GM21529 (cell line): ENCODE data around the gene PRPSAP1.
"Not testable (repeated sequence)": the region's sequence is repeated elsewhere in the genome, so short reads cannot be mapped to it uniquely, and the experiment has no call there.

Experiments
- ATAC-seq: cut with Tn5 transposase; IDR thresholded peaks from one replicate; pipeline ENCODE4 v1.9.1; 2021; ENCODE audit not compliant: unreplicated experiment

Gene PRPSAP1

DNA sequence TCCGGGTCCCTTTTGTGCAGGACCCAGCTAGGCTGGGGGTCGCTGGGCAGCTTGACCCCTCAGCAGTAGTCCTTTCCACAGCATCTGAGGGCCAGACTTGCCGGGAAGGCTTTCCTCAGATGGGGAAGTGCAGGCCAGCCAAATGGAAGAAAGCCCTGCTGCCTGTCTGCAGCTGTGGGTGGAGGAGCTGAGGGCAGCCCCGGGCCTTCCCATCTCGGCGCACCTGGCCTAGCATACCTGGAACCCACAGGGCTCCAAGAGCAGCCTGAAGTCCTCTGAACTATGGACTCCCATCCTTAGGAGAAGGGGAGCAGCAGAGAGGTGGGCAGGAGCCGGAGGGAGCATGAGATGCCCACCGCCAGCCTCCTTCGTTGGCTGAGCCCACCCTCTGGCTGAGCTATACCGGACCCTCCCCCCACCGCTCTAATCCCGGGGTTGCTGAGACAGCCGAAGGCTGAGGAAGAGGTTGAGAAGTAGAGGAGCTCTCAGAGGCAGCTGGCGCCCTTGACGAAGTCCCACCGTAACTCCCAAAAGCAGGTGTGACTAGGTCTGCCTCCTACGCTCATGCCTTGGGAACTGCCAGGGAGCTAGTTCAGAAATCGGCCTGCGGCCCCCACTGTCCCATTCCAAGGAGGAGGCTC is 75.3 kb downstream of the PRPSAP1 start:
- no peak for ATAC-seq

DNA sequence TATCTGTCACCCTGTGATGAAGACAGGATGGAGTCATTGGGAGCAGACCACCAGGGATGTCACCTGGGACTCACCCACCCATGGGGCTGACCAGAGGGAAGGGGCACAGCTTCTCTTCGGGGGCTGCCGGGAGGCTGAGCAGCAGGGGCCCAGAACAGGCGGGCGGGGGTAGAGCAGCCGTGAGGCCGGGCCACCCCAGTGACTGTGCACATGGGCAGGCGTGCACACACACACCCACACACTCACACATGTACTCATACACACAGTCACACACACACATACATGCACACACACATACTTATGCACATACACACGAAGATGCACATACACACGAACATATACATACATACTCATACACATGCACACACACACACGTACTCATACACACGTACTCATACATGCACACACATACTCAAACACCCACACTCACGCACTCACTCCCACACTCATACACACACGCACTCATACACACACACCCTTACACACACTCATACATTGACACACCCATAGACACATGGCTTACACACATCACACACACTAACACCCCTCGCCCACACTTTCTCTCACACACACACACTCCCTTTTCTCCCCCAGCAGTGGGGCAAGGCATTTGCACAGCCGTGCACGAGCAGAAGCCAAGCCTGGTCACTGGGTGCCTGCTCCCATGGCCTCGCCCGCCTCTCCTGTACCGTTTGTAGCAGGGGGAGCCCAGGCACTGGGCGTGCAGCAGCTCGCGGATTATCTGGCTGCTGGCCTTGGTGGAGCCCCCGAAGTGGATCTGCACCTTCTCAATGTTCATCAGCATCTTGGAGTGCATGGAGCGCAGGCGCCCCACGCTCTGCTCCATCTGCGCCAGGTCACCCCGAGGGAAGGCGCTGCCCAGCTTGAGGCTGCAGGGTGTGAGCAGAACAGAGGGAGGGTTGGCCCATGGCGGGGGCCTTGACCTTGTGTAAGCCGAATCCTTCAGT is 76.1 kb downstream of the PRPSAP1 start:
- ATAC-seq, result no peak

DNA sequence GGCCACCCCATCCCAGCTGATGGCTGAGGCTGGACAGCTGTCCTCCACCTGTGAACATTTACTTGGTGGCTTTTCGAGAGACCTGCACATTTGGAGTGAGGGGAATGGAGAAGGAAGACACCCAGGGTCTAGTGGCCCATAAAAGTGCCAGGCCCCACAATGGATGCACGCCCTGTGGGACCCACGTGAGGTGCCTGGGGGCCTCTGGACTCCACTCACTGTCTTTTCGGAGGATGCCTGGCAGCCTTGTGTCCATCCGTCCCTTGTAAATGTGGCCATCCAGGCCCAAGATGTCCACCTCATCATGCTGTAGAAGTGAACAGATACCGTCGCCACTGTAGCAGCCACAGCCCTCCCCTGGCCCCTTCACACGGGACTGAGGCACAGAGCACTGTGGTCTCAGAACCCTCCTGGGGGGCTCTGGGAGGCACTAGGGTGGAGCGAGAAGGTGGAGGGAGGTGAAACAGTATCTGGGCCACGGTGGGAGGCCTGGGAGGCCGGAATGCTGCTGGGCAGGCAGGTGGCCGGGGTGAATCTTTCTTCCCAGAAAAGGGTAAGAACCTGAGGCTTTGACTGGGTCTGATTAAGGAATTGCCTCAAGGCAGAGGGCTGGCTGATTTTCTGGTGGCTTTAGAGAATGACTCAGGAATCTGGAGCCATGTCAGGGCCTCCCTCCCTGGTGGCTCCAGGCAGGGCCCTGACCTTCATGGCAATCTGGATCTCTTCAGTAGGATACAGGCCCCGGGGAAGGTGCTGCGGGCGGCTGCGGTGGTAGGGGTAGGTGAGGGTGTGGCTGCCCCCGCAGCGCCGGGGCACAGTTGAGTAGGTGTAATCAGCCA is 77.0 kb downstream of the PRPSAP1 start:
- ATAC-seq, result no peak

DNA sequence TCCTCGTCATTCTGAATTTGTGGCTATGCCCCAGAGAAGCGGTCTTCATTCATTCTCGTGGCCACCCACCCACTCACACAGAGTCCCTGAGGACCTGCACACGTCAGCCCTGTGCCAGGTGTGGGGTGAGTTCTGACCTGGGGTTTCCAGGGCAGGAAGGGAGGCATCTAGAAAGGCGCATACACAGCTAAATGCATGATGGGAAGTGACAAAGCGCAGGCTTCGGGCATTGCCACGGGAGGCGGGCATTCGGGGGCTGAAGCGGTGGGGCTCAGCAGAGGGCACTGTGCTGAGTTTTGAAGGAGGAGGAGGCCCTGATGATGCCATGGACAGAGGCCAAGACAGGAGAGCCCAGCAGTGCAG is 77.7 kb downstream of the PRPSAP1 start:
- ATAC-seq, result no peak

DNA sequence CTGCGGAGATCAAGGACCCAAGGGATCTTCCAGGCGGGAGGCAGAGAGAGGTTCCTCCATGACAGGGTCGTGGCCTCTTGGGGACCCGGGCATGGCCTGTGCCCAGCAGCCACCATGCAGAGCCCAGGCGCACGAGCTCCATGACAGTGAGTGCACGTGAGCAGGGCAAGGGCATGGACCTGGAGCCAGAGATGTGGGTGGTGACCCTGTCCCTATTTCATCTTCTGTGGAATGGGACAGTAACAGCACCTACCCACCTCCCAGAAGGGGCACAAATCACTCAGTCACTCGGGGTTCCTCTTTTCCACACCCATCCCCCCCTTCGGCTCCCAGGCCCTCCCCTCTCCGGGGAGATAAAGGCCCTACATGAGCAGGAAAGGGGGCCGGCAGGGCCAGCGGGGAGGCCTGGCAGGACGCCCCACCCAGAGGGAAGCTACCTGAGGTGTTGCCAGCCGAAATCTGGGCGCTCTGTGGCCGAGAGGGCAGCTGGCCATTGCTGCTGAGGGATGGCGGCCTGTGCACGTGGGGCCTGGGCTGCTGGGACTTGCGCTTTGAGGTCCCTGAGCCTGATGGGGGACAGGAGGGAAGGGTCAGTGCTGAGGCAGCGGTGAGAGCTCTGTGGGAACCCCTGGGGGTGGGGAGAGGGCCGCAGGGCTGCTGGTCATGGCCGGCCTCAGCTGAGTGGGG is 78.2 kb downstream of the PRPSAP1 start:
- no peak for ATAC-seq

DNA sequence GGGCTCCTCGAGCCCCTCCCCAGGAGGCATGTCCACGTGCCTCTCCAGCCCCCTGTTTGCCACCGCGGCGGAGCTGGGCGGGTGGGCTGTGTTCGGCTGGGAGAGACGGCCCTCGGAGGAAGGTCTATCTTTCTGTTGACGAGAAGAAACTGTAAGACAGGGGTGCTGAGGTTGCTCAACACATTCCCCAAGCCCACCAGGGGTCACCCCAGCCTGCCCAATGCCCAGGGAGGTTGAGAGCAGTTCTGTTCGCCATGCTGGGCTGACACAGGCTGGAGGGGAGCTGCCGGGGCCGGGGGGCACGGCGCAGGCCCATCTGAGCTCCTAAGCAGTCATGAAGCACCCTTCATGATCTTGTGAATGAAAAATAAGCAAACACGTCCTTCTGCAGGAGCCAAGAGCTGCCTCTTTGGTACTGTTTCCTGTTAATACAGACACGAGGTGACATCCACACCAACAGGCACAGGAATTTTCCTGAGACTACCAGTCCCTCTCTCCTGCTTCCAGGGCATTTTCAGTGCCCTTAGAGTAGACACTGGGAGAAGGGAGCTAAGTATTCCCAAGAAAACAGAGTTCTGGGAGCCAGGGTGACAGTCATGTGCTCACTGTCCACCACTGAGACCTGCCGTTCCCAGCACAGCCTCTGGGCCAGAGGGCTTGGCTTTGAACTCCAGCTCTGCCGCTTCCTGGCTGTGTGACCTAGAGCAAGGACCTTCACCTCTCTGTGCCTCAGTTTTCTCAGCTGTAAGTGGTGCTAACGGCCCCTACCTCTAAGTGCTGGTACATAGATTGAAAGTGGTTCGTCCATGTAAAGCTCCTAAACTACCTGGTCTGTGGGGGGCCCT is 79.4 kb downstream of the PRPSAP1 start:
- ATAC-seq, result no peak

DNA sequence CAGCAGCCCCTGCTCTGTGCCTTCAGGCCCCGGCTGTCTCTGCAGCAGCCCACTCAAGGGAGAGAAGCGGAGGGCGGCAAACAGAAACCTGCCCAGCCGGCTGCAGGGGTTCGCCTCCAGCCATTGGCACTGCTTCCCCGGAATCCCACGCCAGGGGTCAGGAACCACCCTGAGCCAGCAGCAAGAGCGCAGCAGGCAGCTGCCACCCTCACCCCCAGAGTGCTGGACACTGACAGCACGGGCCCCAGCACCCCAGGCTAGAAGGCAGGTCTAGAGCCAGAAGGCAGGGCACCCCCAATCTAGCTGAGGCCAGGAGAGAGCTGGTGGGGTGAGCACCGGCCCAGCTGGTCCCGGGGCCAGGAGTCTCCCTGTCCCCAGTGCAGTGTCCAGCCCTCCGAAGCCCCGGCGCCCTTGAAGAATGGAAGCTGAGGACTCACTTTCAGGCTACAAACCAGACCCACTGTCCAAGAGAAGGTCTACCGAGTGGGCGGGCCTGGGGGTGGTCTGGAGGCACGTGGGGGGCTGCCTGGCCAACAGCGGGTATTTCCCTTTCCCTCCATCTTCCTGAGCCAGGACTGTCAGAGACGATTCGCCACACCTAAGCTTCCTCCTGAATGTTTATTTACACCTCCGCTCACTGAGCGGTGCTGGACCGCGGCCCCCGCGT is 80.1 kb downstream of the PRPSAP1 start:
- ATAC-seq, result no peak

DNA sequence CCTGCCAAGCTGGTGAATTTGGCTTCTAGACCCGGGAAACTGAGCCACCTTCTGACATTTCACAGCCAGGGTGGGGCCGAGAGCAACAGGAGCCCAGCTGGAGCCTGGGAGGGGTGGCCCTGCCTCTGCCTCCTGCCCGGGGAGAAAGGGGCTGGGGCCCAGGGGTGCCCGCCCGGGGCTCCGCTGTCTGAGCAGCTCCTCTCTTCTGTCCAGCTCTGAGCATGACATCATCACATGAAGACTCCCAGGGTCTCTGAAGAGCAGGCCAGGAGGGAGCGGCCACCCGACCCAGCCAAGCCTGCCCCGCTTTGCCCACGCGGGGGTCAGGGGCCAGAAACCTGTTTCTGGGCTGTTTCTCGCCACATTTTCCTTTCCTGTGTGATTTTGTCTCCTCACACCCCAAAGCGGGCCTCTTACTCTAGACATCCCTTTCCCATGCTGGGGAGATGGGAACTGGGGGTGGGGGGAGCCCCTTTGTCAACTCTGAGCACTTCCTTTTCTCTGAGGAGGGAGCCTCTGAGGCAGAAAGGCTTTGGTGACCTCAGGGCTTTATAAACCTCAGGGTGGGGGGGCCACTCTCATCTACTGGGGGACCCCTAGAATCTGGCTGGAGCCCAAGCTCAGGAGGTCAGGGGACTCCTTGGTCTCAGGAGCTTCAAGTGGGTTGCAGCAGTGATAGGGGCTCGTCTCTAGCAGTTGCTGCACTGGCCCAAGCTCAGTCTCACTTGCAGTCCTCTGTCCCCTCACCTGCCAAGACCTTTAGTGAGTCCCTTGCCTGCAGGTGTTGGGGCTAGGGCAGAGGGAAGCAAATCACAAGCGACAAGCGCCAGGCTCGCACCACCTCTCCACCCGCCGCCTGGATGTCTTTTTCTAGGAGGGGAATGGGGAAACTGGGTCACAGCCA is 80.9 kb downstream of the PRPSAP1 start:
- peak; percentile 14 for ATAC-seq

DNA sequence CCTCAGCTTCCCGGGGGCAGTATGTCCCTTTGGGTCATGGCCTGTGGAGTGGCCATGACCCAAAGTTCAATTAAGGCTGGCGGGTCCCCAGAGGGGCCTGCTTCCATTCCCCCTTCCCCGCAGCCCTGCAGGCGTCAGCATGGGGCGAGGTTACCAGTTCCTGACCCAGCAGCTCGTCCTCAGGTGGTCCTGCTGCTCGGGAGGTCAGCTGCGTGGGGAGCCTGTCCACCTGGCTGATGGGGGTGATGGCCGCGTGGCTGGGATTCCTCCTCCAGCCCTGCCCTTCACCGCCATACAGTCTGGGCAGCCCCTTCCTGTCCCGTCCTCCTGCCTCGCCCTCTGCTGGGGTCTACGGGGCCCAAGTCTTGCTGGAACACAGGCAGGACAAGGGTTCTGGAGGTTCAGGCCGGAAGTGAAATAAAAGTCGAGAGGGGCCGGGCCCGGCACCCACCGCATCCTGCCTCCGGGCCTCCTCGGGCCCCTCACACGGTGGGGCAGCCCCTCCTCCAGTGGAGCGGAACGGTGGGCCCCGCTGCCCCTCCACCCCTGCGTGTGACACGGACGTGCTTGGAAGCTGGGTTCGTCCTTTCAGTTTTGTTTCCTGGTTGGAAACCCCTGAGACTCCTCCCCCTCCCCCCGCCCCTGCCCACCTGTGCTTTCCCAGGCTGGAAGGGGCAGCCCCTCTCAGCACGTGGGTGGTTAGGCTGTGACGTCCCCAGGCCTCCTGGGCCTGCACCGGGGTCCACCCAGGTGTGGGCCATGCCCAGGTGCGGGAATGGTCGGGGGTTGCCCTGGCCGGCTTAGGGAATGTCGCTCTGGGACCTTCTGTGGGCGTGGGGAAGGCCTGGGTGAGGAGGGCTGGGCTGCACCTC is 81.8 kb downstream of the PRPSAP1 start:
- peak; percentile 46 for ATAC-seq

DNA sequence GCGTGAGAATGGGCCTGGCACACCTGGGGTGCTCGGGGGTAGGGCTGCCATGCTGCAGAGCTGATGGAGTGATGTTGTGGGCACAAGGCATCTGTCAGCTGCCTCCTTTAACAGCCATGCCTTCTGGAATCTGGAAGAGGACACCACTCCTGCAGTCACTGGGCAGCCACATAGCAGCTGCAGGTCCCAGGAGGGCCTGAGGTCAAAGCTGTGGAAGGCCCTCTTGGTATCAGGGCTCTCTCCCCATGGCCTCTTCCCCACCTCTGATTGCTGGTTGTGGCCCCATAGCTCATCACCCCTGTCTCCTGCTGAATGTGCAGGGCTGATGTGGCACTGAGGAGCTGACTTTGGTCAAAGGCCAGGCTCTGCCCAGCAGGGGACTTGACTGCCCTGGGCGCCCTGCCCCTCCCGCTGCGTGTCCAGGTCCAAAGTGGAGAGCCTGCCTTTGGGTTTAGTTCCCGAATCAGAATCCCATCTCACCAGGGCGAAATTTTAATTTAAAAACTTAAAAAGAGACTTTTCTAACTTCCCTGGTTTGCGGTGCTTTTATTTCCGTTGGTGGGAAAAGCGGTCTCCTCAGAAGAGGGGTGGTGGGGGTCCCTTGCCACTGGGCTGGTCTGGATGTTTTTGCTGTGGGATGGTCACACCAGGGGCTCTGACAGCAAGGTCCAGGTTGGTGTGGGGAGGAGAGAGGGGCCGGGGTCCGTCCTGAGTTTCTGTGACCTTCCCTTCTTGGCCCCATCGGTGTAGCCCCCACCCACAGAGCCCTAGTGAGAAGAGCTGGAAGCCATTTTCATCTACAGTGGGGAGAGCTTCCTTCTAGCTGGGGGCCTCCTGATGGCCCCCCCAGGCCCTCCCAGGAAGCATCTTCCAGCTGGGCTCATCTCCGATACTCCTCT is 82.7 kb downstream of the PRPSAP1 start:
- peak; percentile 1 for ATAC-seq

DNA sequence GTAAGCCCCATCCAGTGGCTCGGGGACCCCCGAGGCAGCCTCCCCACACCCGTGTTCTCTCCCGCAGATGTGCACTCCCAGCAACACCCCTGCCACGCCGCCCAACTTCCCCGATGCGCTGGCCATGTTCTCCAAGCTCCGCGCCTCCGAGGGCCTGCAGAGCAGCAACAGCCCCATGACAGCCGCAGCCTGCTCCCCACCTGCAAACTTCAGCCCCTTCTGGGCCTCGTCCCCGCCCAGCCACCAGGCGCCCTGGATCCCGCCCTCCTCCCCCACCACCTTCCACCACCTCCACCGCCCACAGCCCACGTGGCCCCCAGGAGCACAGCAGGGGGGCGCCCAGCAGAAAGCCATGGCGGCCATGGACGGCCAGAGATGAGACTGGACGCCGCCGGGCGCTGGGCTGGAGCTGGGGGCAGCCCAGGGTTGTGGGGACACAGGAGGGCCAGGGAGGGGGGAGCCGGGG is 83.6 kb downstream of the PRPSAP1 start:
- ATAC-seq, result no peak

DNA sequence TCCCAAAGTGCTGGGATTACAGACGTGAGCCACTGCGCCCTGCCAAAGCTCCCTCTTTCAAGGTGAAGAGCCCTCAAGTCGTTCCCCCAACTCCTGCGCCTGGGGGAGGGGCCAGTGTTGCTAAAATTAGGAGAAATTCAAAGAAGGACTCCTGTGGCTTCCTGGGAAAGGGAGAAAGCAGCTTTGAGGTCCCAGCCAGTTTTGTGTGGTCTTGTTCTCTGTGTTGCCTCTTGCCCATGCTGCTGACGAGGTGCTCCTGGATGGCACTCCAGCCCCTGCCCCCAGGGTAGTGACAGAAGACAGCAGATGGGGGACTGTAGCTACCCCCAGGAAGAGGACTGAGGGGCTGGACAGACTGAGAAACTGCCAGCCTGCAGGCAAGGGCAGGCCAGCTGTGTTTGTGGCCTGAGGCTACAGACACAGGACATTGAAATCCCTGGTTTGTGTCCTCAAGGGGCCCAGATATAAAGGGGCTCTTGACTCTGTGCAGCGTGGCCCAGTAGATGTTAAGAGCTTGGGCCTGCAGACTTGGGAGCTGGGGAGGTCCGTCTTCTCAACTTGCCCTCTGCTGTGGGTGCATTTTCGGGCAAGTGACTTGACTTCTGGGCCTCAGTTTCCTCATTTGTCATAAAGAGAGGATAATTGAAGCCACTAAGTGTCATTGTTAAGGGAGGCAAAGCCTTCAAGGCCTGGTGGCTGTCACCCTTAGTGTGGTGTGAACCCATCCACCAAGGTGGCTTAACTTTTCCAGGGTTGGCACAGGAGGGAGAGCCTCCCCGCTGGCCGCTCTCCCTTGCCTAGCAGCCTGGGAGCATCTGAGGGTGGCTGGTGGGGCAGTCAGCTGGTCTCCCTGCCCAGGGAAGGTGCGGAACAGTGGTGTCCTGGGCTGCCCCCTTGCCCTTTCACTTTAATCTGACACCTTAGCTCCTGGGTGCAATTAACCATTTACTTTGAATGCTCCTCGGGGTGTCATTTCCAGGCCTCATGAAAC is 84.4 kb downstream of the PRPSAP1 start:
- ATAC-seq, result no peak

DNA sequence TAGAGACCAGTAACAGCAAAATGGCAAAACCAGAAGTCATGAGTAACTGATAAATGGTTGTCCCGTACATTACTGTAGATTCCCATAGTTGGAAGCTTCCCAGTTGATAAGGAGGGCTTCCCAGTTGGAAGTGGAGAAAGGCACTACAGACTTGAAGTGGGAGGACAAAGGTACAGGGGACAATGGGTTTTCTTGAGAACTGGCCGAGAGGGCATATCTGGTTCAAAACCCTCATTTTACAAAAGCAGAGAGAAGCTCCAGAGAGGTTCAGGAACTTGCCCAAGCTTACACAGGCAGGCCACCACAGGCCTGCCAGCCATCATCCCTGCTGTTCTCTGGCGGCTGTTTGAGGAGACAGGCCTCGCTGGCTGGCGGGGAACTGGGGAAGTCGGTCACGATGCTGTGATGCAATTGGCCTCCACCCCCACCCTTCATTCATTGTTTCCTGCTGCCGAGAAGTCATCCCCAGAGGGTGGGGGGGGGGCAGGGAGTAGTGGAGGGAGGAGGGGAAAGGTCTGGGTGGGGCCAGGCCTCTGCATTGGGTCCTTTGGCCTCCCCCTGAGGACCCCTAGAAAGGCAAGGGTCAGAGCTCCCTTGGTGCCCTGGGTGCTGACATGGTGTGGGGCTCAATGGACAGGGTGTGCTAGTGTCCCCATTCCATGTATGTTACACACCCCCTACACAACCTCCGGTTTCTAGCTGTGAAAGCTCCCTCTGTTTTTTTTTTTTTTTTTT is 85.5 kb downstream of the PRPSAP1 start:
- no peak for ATAC-seq

DNA sequence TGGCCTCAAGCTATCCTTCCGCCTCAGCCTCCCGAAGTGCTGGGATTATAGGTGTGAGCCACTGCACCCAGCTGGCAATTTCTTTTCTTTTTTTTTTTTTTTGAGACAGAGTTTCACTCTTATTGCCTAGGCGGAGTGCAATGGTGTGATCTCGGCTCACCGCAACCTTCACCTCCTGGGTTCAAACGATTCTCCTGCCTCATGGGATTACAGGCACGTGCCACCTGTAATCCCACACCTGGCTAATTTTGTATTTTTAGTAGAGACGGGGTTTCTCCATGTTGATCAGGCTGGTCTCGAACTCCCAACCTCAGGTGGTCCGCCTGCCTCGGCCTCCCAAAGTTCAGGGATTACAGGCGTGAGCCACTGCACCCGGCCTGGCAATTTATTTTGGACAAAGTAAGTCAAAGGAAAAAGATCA is 86.1 kb downstream of the PRPSAP1 start:
- ATAC-seq, result not testable (repeated sequence)
